Stimulated activated CD4-positive, alpha-beta T cell treated with anti-CD3 and anti-CD28 coated beads, Interleukin-2, amount 100 ng/mL, for 24 hours (primary cell): Measurements from ENCODE around the gene TRIM62.
A peak's percentile ranks its signal among the peaks of the same experiment; 100 is the strongest.
"Not testable (repeated sequence)": the region's sequence is repeated elsewhere in the genome, so short reads cannot be mapped to it uniquely, and the experiment has no call there.

Experiments used
- DNase-seq, 2 donors: peaks; one replicate each; pipeline ENCODE4 v3.0.0-alpha.2; 2020

Gene TRIM62

GRCh38 chr1:33158366-33158765 is 23.5 kb downstream of the TRIM62 start:
- no peak for DNase-seq

- no peak for DNase-seq
Observed at GRCh38 chr1:33157131-33157530, 24.7 kb downstream of the TRIM62 start.

- no peak for DNase-seq
Observed at GRCh38 chr1:33155877-33156538, 25.8 kb downstream of the TRIM62 start.

- no peak for DNase-seq
Observed at GRCh38 chr1:33153650-33154049, 28.2 kb downstream of the TRIM62 start.

GRCh38 chr1:33152685-33153432 is 29.0 kb downstream of the TRIM62 start:
- DNase-seq, result no peak

- DNase-seq, result no peak
Observed at GRCh38 chr1:33151116-33151515, 30.7 kb downstream of the TRIM62 start.

GRCh38 chr1:33150522-33150921 is 31.3 kb downstream of the TRIM62 start:
- no peak for DNase-seq

GRCh38 chr1:33149453-33150190 is 32.2 kb downstream of the TRIM62 start:
- no peak for DNase-seq

- DNase-seq, result no peak
Observed at GRCh38 chr1:33148615-33149014, 33.2 kb downstream of the TRIM62 start.

GRCh38 chr1:33147997-33148314 is 33.9 kb downstream of the TRIM62 start:
- DNase-seq, result no peak

GRCh38 chr1:33147275-33147996 is 34.4 kb downstream of the TRIM62 start:
- DNase-seq, result no peak

GRCh38 chr1:33146003-33146402 is 35.8 kb downstream of the TRIM62 start:
- no peak for DNase-seq

- DNase-seq, result no peak
Observed at GRCh38 chr1:33143698-33144097, 38.1 kb downstream of the TRIM62 start.

- DNase-seq, result no peak
Observed at GRCh38 chr1:33143176-33143575, 38.7 kb downstream of the TRIM62 start.

- no peak for DNase-seq
Observed at GRCh38 chr1:33142483-33143064, 39.3 kb downstream of the TRIM62 start.

GRCh38 chr1:33141781-33142180 is 40.1 kb downstream of the TRIM62 start:
- DNase-seq, result no peak

- no peak for DNase-seq
Observed at GRCh38 chr1:33141216-33141615, 40.6 kb downstream of the TRIM62 start.

GRCh38 chr1:33140153-33141149 is 41.4 kb downstream of the TRIM62 start:
- no peak for DNase-seq

- peak; percentile 37 to 46 for DNase-seq
Observed at GRCh38 chr1:33137800-33138199, 44.0 kb downstream of the TRIM62 start.

GRCh38 chr1:33136041-33136440 is 45.8 kb downstream of the TRIM62 start:
- DNase-seq, result not testable (repeated sequence)

- no peak for DNase-seq
Observed at GRCh38 chr1:33133478-33134105, 48.3 kb downstream of the TRIM62 start.
